ENCODE results near the gene C1RL.

C1RL gene

GRCh38 chr12:7139200-7139599 lies 30.2 kb upstream of the C1RL start:
- no peak for DNase-seq
- intact Hi-C loops (cut with DNase I) = no loop called here

- intact Hi-C loops (cut with DNase I) = no loop called here
- no peak for DNase-seq
Observed at GRCh38 chr12:7137908-7138307, 28.9 kb upstream of the C1RL start.

- peak in 1 of 10 donors; percentile 22 for DNase-seq
Observed at GRCh38 chr12:7136676-7137075, 27.7 kb upstream of the C1RL start.

GRCh38 chr12:7136071-7136470 lies 27.1 kb upstream of the C1RL start:
- intact Hi-C loops (cut with DNase I) = no loop called here
- DNase-seq = peak in 1 of 10 donors; percentile 32

More at GRCh38 chr12:7136676-7137075, 27.7 kb upstream of the C1RL start:
- intact Hi-C loops (cut with DNase I) = no loop called here

- peak in 1 of 10 donors; percentile 78 for DNase-seq
- intact Hi-C loops (cut with DNase I) = loop anchor here (5.0 kb wide), 1 partner anchor 58 kb away; no protein-coding TSS in a partner anchor
Observed at GRCh38 chr12:7134396-7135166, 25.6 kb upstream of the C1RL start.

- peak in 1 of 10 donors; percentile 67 for DNase-seq
- intact Hi-C loops (cut with DNase I) = loop anchor here (5.0 kb wide), 1 partner anchor 61 kb away; no protein-coding TSS in a partner anchor
Observed at GRCh38 chr12:7131502-7131866, 22.5 kb upstream of the C1RL start.

- intact Hi-C loops (cut with DNase I) = loop anchor here (5.0 kb wide), 1 partner anchor 61 kb away; no protein-coding TSS in a partner anchor
- peak; percentile 43 to 96 (median 66) for DNase-seq
Observed at GRCh38 chr12:7130701-7131501, 21.9 kb upstream of the C1RL start.

GRCh38 chr12:7129872-7130691 lies 21.1 kb upstream of the C1RL start, which contains the start of gene CLSTN3:
Gene CLSTN3, plus strand, starts transcription at chr12:7130371. Its CDS starts 278 bp downstream, at chr12:7130649.
- peak; percentile 64 to 97 (median 85) for DNase-seq
- intact Hi-C loops (cut with DNase I) = loop anchor here (5.0 kb wide), 1 partner anchor 62 kb away; no protein-coding TSS in a partner anchor

GRCh38 chr12:7129287-7129871 lies 20.4 kb upstream of the C1RL start:
- DNase-seq = no peak
- intact Hi-C loops (cut with DNase I) = no loop called here

- peak in 1 of 10 donors; percentile 51 for DNase-seq
Observed at GRCh38 chr12:7128681-7129286, 19.8 kb upstream of the C1RL start, which contains the start of gene RBP5. Gene RBP5, minus strand, starts transcription at chr12:7128889. Its CDS starts 114 bp downstream, at chr12:7128775.

GRCh38 chr12:7127916-7128626 lies 19.1 kb upstream of the C1RL start:
- intact Hi-C loops (cut with DNase I) = no loop called here
- peak in 1 of 10 donors; percentile 48 for DNase-seq

More at GRCh38 chr12:7128681-7129286, 19.8 kb upstream of the C1RL start, which contains the start of gene RBP5:
- intact Hi-C loops (cut with DNase I) = no loop called here

- DNase-seq = no peak
- intact Hi-C loops (cut with DNase I) = no loop called here
Observed at GRCh38 chr12:7125632-7126227, 16.7 kb upstream of the C1RL start.

GRCh38 chr12:7123806-7124522 lies 14.9 kb upstream of the C1RL start:
- intact Hi-C loops (cut with DNase I) = no loop called here
- DNase-seq = no peak

GRCh38 chr12:7122811-7123769 lies 14.1 kb upstream of the C1RL start:
- intact Hi-C loops (cut with DNase I) = no loop called here
- no peak for DNase-seq

- no peak for DNase-seq
- intact Hi-C loops (cut with DNase I) = no loop called here
Observed at GRCh38 chr12:7121324-7121723, 12.3 kb upstream of the C1RL start.

- DNase-seq = no peak
- intact Hi-C loops (cut with DNase I) = no loop called here
Observed at GRCh38 chr12:7120166-7120565, 11.2 kb upstream of the C1RL start.

Data from posterior cingulate gyrus (tissue), 11 donors.